HG03460 (cell line): Measurements from ENCODE around the gene NEDD9.

Experiments used
- ATAC-seq: cut with Tn5 transposase; IDR thresholded peaks from one replicate; pipeline ENCODE4 v1.9.1; 2021; ENCODE audit not compliant: unreplicated experiment

Gene NEDD9

GRCh38 chr6:11146117-11146826 lies 86.2 kb downstream of the NEDD9 start:
- no peak for ATAC-seq

- peak; percentile 88 for ATAC-seq
These were observed 88.0 kb downstream of the NEDD9 start for GRCh38 chr6:11144393-11144851.

- ATAC-seq, result no peak
These were observed 88.8 kb downstream of the NEDD9 start for GRCh38 chr6:11143394-11144371.

- no peak for ATAC-seq
These were observed 90.0 kb downstream of the NEDD9 start for GRCh38 chr6:11142296-11143027.

- ATAC-seq, result no peak
These were observed 91.2 kb downstream of the NEDD9 start for GRCh38 chr6:11141295-11141694.

GRCh38 chr6:11140056-11140455 lies 92.4 kb downstream of the NEDD9 start:
- no peak for ATAC-seq

GRCh38 chr6:11139051-11139960 lies 93.2 kb downstream of the NEDD9 start:
- no peak for ATAC-seq

GRCh38 chr6:11136809-11137208 lies 95.7 kb downstream of the NEDD9 start:
- ATAC-seq, result no peak
